HG02610 (cell line): ENCODE data around the gene PRR23B.
"Not testable (repeated sequence)": the region's sequence is repeated elsewhere in the genome, so short reads cannot be mapped to it uniquely, and the experiment has no call there.

Experiments
- ATAC-seq: cut with Tn5 transposase; IDR thresholded peaks from one replicate; pipeline ENCODE4 v1.9.1; 2021; ENCODE audit warnings: mild to moderate bottlenecking, moderate library complexity; ENCODE audit not compliant: unreplicated experiment

The PRR23B gene

GRCh38 chr3:139020868-139021234 is at the start of gene PRR23B:
PRR23B (minus strand) TSS chr3:139020926; CDS start chr3:139020661, 265 bp downstream.
- ATAC-seq, result no peak

DNA sequence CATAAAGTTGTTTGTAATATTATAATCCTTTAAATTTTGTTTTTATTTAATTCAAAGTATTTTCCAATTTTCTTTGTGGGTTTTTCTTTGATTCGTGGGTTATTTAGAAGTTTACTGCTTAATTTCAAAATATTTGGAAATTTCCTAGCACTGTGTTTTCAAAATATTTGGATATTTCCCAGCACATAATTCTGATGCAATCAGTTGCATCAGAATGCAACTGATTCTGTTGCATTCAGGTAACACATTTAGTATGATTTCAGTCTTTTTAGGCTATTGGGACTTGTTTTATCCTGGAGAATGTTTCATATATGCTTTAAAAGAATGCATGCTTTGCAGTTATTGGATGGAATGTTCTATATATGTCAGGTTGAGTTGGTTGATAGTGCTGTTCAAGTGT is 42.2 kb upstream of the PRR23B start:
- ATAC-seq, result no peak

DNA sequence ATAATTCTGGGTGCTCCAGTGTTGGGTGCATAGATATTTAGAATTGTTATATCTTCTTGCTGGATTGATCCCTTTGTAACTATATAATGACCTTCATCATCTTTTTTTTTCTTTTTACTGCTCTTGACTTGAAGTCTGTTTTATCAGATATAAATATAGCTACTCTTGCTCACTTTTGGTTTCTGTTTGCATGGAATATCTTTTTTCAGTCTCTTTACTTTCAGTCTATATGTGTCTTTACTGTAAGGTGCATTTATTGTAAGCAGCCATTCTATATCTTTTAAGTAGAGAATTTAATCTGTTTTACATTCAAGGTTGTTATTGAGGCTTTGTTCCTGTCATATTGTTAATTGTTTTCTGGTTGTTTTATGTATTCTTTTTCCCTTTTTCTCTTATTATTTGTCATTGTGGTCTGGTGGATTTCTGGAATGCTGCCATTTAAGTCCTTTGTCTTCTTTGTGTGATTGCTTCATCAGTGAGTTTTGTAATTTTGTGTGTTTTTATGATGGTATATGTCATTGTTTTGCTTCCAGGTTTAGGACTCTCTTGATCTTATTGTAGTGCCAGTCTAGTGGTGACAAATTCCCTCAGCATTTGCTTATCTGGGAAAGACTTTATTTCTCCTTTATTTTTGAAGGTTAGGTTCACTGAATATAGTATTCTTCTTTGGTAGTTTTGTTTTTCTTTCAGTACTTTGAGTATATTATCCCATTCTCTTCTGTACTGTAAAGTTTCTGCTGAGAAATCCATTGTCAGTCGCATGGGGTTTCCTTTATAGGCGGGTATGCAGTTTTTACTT is 32.3 kb upstream of the PRR23B start:
- no peak for ATAC-seq

DNA sequence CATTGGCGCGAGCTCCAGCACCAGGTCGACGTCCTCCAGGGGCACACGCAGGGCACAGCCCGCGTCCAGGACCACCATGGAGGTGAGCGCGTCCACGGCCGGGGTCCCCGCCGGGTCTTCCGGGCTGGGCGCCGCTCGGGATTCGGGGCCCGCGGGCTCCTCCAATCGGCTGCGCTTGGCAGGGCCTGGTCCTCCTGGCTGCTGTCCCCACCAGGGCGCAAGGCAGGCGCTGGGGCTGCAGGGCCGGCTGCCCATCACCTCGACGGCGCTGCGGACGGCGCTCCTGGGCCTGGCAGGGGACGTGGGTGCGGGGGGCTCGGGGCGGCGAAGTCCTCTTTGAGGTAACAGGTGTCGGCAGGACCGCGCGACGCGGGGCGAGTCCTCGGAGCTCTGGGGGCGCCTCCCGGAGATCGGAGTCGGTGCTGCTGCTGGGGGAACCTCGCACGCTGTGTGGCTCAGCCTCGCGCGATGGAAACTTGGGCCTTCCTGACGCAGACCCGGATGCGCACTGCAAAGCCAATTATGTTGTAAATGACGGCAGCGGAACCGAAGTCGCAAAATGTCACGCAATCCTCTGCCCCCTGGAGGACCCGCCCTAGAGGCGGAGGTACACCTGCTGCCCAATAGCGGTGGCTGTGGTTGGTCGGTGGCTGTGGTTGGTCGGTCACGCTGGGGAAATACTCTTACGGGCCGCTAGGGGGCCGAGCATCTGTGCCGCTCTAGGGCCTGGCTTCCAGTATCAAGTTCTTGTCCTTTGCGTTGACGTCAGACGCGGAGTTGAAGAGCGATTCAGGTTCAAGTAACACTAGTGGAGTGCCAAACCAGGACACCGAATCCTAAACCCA is 23.9 kb upstream of the PRR23B start, which contains the start of gene PRR23C:
PRR23C (minus strand) TSS at position 527 of the 845 bp plus-strand sequence; CDS start at position 255, 272 bp downstream.
- no peak for ATAC-seq

DNA sequence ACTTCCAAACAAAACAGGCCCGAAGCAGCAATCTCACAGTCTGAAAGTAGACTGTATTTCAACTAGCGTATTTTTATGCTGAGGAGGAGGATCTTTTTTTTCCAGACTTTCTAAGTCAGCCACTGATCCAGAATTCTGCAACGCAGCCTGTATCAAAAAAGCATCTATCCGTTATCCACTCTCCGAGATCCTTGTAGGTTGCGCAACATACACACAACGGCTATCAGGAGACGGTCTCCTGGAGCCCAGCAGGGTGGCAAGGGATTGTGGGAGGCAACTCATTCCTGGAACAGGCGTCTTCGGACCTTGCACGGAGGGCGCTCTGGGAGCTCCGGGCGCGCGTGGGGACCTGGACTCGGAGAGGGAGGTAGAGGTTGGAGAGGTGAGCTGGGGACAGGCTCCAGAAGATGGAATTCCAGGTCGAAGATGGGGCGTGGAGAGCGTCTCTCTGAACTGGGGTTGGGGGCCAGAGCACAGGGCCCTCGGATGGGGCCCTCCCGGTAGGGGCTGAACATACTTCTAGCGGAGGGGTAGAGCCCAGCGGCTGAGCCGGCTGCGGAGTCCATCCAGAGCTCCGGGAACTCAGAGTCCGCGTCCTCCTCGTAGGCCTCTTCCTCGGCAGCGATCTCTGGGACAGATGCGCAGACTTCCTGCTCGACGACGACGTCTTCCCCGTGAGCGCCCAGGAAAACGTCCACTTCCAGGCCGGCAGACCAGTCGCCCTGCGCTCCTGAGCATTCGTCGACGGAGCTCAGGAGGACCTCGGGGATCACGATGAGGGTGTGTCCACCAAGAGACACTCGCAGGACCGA is 23.0 kb upstream of the PRR23B start:
- no peak for ATAC-seq

GRCh38 chr3:139037478-139037877 is 16.8 kb upstream of the PRR23B start:
- ATAC-seq, result no peak

- ATAC-seq, result no peak
Observed at GRCh38 chr3:139032326-139033002, 11.7 kb upstream of the PRR23B start.

DNA sequence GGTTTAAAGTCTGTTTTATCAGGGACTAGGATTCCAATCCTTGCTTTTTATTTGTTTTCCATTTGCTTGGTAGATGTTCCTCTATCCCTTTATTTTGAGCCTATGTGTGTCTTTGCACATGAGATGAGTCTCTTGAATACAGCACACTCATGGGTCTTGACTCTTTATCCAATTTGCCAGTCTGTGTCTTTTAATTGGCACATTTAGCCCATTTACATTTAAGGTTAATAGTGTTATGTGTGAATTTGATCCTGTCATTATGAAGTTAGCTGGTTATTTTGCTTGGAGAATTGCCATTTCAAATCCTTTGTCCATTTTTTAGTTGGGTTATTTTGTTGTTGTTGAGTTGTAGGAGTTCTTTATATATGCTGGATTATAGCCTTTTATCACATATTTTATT is 9.8 kb upstream of the PRR23B start:
- not testable (repeated sequence) for ATAC-seq

DNA sequence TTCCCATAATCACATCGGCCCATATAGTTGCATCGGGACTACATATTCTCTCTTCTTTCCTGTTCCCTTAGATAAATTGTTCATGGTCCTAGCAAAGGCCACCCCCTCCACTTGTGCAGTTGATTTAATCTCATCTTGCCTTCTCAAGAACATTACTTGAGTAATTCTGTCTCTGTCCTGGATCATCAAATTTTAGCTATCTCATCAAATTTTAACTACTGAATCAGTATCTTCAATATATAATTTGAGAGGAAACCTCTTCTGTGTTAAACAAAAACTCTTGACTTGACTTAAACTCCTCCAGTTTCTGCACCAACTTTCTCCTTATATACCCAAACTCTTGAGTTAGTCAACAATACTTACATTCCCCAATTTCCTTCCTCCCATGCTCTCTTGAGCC is 4.2 kb upstream of the PRR23B start:
- no peak for ATAC-seq

- no peak for ATAC-seq
Observed at GRCh38 chr3:139020036-139020867, 474 bp downstream of the PRR23B start.

GRCh38 chr3:139016430-139017048 is 4.2 kb downstream of the PRR23B start:
- no peak for ATAC-seq

DNA sequence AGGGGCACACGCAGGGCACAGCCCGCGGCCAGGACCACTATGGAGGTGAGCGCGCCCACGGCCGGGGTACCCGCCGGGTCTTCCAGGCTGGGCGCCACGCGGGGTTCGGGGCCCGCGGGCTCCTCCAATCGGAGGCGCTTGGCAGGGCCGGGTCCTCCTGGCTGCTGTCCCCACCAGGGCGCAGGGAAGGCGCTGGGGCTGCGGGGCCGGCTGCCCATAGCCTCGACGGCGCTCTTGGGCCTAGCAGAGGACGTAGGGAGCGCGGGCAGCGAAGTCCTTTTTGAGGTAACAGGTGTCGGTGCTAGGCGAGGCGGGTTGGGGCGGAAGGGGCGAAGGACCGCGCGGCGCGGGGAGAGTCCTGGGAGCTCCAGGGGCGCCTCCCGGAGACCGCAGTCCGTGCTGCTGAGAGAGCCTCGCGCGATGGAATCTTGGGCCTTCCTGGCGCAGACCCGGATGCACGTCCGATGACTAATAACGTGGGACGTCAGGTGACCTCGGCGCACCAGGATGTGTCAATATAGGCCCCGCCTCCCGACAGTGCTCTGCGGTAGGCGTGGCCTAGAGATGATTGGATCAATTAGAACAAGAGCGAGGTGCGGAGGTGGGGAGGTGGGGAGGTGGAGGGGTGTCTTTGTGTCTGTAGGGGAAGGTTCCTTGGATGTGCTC is 14.5 kb downstream of the PRR23B start, which contains the start of gene PRR23A:
PRR23A (minus strand) TSS at position 218 of the 666 bp plus-strand sequence; CDS start at position 218, 0 bp downstream.
- no peak for ATAC-seq

DNA sequence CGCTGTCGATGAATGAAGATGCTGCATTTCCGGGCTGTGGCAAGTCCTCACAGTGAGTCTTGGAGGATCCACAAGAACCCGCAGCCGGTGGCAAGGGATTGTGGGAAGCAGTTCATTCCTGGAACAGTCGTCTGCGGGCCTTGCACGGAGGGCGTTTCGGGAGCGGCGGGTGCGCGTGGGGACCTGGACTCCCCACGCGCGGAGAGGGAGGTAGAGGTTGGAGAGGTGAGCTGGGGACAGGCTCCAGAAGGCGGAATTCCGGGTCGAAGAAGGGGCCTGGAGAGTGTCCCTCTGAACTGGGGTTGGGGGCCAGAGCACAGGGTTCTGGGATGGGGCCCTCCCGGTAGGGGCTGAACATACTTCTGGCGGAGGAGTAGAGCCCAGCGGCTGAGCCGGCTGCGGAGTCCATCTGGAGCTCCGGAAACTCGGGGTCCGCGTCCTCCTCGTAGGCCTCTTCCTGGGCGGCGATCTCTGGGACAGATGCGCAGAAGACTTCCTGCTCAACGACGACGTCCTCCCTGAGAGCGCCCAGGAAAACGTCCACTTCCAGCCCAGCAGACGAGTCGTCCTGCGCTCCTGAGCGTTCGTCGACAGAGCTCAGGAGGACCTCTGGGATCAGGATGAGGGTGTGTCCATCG is 15.3 kb downstream of the PRR23B start:
- no peak for ATAC-seq

GRCh38 chr3:138995706-138996105 is 25.0 kb downstream of the PRR23B start:
- no peak for ATAC-seq

- no peak for ATAC-seq
Observed at GRCh38 chr3:138987181-138987580, 33.5 kb downstream of the PRR23B start.

GRCh38 chr3:138985932-138986331 is 34.8 kb downstream of the PRR23B start:
- no peak for ATAC-seq

DNA sequence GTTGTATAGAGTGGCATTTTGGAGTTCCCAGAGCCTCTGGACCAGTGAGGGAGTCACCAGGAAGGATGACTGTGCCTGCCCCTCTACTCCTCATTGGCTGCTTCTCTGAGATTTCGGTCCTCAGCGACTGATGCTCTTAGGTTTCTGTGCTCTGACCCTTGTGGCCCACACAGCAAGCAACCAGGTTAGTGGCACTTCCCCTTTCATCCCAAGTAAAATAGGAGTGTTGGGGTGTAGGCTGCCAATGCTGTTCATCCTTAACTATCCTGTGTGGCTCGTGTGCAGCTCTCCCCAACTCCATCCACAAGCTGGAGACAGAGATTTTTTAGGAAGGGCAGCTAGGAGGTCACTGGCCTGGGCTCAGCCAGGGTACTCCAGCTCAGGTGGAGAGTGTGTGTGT is 35.9 kb downstream of the PRR23B start:
- no peak for ATAC-seq

GRCh38 chr3:138976047-138976446 is 44.7 kb downstream of the PRR23B start:
- ATAC-seq, result no peak
